OCI-LY7 (cell line): ENCODE data around the gene INTS3. TPM values are rescaled to one million over a fixed set of nuclear protein-coding genes. Genes with fewer than 3 reads are reported as not detected.

ENCODE experiments used
- BruUV-seq: library from RNA; stranded (reverse); fragments of 400-500 nt; replicated peaks from 2 replicates; lab custom pipeline; 2021; lab: Mats Ljungman, UMichigan
- CTCF ChIA-PET: fragments of 300-600 bp; sonication (Branson Sonifier 250); formaldehyde crosslinking; loops from one replicate; lab custom pipeline; 2022; ENCODE audit warnings: antibody characterized with exemption; ENCODE audit not compliant: unreplicated experiment; lab: Charles Lee
- POLR2A ChIA-PET: fragments of 300-600 bp; sonication (Branson Sonifier 250); formaldehyde crosslinking; loops from one replicate; lab custom pipeline; 2022; ENCODE audit warnings: antibody characterized with exemption; lab: Charles Lee
- DNase-seq: peaks from one replicate; pipeline ENCODE4 v3.0.0-alpha.2; 2015; ENCODE audit warnings: low spot score
- H2AFZ ChIP-seq: fragments of 200-600 bp; sonication (generic), shearing (Covaris generic); 2 replicates; pipeline ENCODE4 v1.6.1; 2014; ENCODE audit warnings: mild to moderate bottlenecking, antibody characterized with exemption, low read length, moderate library complexity
- H3K27ac ChIP-seq: fragments of 200-600 bp; sonication (generic); 2 replicates; pipeline ENCODE4 v1.5.1; 2014; ENCODE audit warnings: mixed run types, low read depth, mild to moderate bottlenecking, moderate library complexity, low read length, inconsistent platforms; ENCODE audit not compliant: poor library complexity, severe bottlenecking
- H3K36me3 ChIP-seq: fragments of 200-600 bp; sonication (generic); 2 replicates; pipeline ENCODE4 v1.6.1; 2014; ENCODE audit warnings: mild to moderate bottlenecking, antibody characterized with exemption, low read length, moderate library complexity, mixed read lengths; ENCODE audit not compliant: insufficient read depth
- H3K4me1 ChIP-seq: fragments of 200-600 bp; sonication (generic); 2 replicates; pipeline ENCODE4 v1.5.1; 2014; ENCODE audit warnings: mild to moderate bottlenecking, low read length; ENCODE audit not compliant: insufficient read depth, poor library complexity, severe bottlenecking
- H3K4me2 ChIP-seq: fragments of 200-600 bp; sonication (generic); 2 replicates; pipeline ENCODE4 v1.6.1; 2014; ENCODE audit warnings: mild to moderate bottlenecking, low read length
- H3K4me3 ChIP-seq: fragments of 200-600 bp; sonication (generic); 2 replicates; pipeline ENCODE4 v1.5.1; 2014; ENCODE audit warnings: mild to moderate bottlenecking, low read depth, low read length; ENCODE audit not compliant: poor library complexity, severe bottlenecking
- H3K79me2 ChIP-seq: fragments of 200-600 bp; sonication (generic); 2 replicates; pipeline ENCODE4 v1.6.1; 2016; ENCODE audit warnings: low read depth, mild to moderate bottlenecking, low read length, moderate library complexity, mixed read lengths; ENCODE audit not compliant: insufficient read depth
- H3K9me2 ChIP-seq: fragments of 200-600 bp; sonication (generic); 2 replicates; pipeline ENCODE4 v1.6.1; 2016; ENCODE audit warnings: mild to moderate bottlenecking, low read length, mixed read lengths; ENCODE audit not compliant: insufficient read depth
- H3K9me3 ChIP-seq: fragments of 200-600 bp; sonication (generic); 2 replicates; pipeline ENCODE4 v1.6.1; 2014; ENCODE audit warnings: mild to moderate bottlenecking, mixed run types, low read length, mixed read lengths
- H4K20me1 ChIP-seq: fragments of 200-600 bp; sonication (generic); 2 replicates; pipeline ENCODE4 v1.6.1; 2014; ENCODE audit warnings: mild to moderate bottlenecking, antibody characterized with exemption, low read length, moderate library complexity, mixed read lengths; ENCODE audit not compliant: insufficient read depth
- EZH2phosphoT487 ChIP-seq: fragments of 200-600 bp; sonication (generic); IDR thresholded peaks from 2 replicates; pipeline ENCODE4 v1.6.1; 2018; ENCODE audit warnings: low read depth, borderline replicate concordance, mild to moderate bottlenecking, mixed run types, antibody characterized with exemption, low read length, moderate library complexity, mixed read lengths
- intact Hi-C: fragments of 100-400 bp; cut with micrococcal nuclease; formaldehyde crosslinking; loops from one replicate; pipeline ENCODE4 v1.10.0; 2022; ENCODE audit not compliant: unreplicated experiment
- total RNA-seq, 2 experiments: library from RNA; depleted of rRNA in 1 of 2; stranded (reverse); fragments of >200 nt in 1 of 2; shearing (Covaris generic) in 1 of 2; gene quantifications; 2 replicates each; pipeline ENCODE4 v1.2.3, GENCODE V29; 2014 to 2022
- TF ChIP-seq, protein P1 (sequence below): fragments of 200-600 bp; sonication (generic); conservative IDR thresholded peaks from 2 replicates; pipeline ENCODE4 v1.5.1; 2014; ENCODE audit warnings: mild to moderate bottlenecking, antibody characterized with exemption, low read length, moderate library complexity, mixed read lengths

The INTS3 gene
- total RNA-seq, 2 experiments from 2014 or later = 33.5 to 67.3 TPM

DNA sequence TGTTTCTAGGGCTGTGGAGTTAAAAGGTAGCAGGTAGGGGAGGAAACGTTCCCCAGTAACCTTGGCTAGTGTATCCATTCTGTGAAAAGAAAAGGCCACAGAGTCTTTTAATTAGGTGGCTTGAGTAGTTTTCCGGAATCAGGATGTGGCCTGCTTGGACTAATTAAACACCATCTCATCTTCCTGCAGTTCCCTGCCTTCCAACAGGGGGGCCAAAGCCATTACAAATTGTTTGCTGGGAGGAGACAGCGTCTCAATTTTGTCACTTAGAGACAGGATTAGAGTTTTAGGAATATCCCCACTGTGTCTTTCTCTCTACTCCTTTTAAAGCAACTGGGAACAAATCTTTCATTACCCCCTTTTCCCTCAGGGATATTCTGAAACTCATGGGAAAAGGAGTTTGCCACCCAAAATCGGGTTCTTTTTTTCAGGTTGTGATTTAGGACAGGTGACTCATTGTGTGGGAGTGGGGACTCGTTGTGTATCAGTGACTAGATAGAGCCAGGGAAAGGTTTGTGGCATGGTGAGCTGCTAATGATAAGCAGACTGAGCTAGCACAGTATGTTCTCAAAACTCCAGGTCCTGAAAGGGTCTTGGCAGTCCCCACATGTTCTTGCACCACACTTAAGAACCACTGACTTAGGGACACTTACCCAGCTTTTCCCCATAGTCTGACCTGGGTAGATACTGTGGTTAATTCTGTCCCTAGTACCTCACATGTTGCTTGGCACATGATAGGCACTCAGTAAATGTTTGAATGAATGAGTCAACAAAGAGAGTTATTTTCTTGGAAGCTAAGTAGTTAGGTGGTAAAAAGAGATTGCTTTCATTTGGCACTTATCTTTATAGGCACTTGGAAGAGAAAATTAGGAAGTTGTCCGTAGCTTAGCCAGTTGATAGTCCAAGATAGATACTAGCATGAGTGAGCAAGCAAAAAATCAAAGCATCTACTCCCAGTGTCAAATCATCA is 22.5 kb downstream of the INTS3 start:
- DNase-seq = no peak
- Histone ChIP-seq H4K20me1 (no peaks in the 10 kb centered on the region), H3K4me1 (no peaks in the 10 kb centered on the region), H3K4me2 (no peak overlapping the region), H2AFZ (no peak overlapping the region), H3K36me3 (peaks cover 97% of the 10 kb centered on the region), H3K9me2 (no peaks in the 10 kb centered on the region), H3K27ac (no peak overlapping the region), H3K9me3 (no peaks in the 10 kb centered on the region), H3K79me2 (no peaks in the 10 kb centered on the region), H3K4me3 (no peak overlapping the region)
- BruUV-seq = TSS peak; percentile 27
- intact Hi-C loops = no loop called here
- ChIA-PET CTCF (no interaction called here), POLR2A (interaction anchor here (0.6 kb wide), 1 partner anchor 32 kb away, joined by 4 read pairs; no protein-coding TSS in a partner anchor)
- TF ChIP-seq, protein P1, sequence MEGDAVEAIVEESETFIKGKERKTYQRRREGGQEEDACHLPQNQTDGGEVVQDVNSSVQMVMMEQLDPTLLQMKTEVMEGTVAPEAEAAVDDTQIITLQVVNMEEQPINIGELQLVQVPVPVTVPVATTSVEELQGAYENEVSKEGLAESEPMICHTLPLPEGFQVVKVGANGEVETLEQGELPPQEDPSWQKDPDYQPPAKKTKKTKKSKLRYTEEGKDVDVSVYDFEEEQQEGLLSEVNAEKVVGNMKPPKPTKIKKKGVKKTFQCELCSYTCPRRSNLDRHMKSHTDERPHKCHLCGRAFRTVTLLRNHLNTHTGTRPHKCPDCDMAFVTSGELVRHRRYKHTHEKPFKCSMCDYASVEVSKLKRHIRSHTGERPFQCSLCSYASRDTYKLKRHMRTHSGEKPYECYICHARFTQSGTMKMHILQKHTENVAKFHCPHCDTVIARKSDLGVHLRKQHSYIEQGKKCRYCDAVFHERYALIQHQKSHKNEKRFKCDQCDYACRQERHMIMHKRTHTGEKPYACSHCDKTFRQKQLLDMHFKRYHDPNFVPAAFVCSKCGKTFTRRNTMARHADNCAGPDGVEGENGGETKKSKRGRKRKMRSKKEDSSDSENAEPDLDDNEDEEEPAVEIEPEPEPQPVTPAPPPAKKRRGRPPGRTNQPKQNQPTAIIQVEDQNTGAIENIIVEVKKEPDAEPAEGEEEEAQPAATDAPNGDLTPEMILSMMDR = no peak
- TF ChIP-seq EZH2phosphoT487 = no peak

DNA sequence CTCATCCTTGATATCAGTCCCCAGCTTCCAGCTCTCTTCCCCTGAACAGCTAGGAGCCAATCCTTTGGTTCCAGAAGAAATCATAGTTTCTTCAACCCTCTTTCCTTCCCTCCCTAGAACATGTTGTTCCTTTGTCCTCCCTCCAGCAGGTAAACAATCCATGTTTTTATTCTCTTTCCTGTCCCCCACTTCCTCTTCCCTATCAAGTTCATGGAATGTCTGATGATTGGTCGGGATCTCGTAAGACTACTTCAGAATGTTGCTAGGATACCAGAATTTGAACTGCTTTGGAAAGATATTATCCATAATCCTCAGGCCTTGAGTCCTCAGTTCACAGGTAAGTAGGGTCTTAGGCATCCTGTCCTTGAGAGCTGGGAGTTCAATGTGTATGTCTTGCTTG is 24.2 kb downstream of the INTS3 start:
- Histone ChIP-seq H3K36me3 (peaks cover 96% of the 10 kb centered on the region), H3K4me1 (no peaks in the 10 kb centered on the region), H3K4me2 (no peak overlapping the region), H3K79me2 (no peaks in the 10 kb centered on the region), H4K20me1 (no peaks in the 10 kb centered on the region), H3K4me3 (no peak overlapping the region), H3K9me3 (no peaks in the 10 kb centered on the region), H3K9me2 (no peaks in the 10 kb centered on the region), H2AFZ (no peak overlapping the region), H3K27ac (no peak overlapping the region)
- BruUV-seq = no TSS peak
- no peak for DNase-seq
- TF ChIP-seq, protein P1 = no peak
- TF ChIP-seq EZH2phosphoT487 = no peak
- POLR2A ChIA-PET = no interaction called here
- intact Hi-C loops = no loop called here
- CTCF ChIA-PET = no interaction called here
